GM23248 (cell line): ENCODE data around the gene JADE2.

ENCODE experiments used
- EZH2 ChIP-seq: fragments of 200-600 bp; sonication (generic); IDR thresholded peaks from 2 replicates; pipeline ENCODE4 v1.6.1; 2018; ENCODE audit warnings: antibody characterized with exemption, mild to moderate bottlenecking; ENCODE audit not compliant: insufficient read depth, poor library complexity, severe bottlenecking
- EZH2phosphoT487 ChIP-seq: fragments of 200-600 bp; sonication (generic); IDR thresholded peaks from 2 replicates; pipeline ENCODE4 v1.6.1; 2018; ENCODE audit warnings: antibody characterized with exemption, moderate library complexity, mild to moderate bottlenecking, low read depth; ENCODE audit not compliant: insufficient read depth

DNA sequence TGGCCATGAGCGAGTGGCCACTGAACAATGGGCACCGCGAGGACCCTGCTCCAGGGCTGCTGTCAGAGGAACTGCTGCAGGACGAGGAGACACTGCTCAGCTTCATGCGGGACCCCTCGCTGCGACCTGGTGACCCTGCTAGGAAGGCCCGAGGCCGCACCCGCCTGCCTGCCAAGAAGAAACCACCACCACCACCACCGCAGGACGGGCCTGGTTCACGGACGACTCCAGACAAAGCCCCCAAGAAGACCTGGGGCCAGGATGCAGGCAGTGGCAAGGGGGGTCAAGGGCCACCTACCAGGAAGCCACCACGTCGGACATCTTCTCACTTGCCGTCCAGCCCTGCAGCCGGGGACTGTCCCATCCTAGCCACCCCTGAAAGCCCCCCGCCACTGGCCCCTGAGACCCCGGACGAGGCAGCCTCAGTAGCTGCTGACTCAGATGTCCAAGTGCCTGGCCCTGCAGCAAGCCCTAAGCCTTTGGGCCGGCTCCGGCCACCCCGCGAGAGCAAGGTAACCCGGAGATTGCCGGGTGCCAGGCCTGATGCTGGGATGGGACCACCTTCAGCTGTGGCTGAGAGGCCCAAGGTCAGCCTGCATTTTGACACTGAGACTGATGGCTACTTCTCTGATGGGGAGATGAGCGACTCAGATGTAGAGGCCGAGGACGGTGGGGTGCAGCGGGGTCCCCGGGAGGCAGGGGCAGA lies 53.3 kb downstream of the JADE2 start:
- TF ChIP-seq EZH2 (no peak), EZH2phosphoT487 (no peak)
